NCI-H510A (cell line): Measurements from ENCODE around the gene SHISA6.

ENCODE experiments used
- DNase-seq: peaks from one replicate; lab custom pipeline; 2025; lab: John Stamatoyannopoulos, UW

SHISA6 gene

DNA sequence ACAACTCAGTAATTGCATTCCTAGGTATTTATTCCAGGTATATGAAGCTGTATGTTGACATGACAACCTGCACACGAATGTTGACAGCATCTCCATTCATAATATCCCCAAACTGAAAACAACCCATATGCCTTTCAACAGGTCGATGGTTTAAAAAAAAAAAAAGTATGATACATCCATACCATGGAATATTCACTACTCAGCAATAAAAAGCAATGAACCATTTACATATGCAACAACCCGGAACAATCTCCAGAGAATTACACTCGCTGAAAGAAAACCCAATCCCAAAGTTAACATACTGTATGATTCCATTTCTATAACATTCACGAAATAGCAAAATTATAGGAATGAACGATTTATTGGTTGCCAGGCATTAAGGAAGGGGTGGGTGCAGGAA, 304.0 kb downstream of the SHISA6 start:
- no peak for DNase-seq

DNA sequence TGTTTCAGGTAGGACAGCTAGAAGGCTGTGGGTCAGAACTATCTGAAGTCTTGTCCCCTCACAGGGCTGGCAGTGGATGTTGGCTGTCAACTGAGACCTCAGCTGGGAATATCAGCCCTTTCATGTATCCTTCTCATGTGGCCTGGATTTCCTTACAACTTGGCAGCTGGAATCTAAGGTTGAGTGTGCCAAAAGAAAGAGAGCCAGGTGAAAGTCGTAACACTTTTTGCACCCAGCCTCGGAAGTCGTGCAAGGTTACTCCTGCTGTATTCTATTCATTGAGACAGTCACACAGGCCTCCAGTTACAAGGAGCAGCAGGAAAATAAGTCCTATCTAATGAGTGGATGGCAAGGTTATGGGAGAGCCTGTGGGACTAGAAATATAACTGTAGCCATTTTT, 304.7 kb downstream of the SHISA6 start:
- DNase-seq, result no peak

DNA sequence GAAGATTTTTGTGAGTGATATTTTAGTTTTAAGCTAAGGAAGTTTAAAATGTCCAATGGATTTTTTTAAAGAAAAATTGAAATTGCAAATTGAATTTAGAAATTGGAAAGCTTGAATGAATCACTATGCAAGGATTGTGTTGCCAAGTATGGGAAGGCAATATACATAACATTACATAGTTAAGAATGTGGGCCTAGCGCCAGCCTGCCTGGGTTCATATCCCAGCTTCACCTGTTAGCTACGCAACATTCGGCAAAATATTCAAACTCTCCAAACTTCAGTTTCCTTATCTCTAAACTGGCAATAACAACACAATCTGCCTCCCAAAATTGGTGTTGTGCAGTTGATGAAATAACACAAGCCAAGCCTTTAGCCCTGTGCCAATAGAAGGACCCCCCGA, 306.8 kb downstream of the SHISA6 start:
- no peak for DNase-seq

DNA sequence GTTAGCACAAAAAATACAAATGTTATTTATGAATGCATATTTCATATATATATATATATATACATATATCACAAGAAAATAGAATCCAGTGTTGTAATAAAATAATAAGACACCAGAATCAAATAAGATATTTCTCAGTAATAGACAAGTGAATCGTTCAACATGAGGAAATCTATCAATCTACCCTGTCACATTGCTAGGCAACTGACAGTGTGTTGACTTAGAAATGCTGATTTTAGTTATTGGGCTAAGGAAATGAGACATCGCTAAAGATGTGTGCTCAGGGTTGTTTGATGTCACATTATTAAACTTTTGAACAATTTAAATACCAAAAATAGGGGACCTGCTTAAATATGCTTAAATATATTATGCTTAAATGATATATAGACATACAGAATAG, 307.4 kb downstream of the SHISA6 start:
- no peak for DNase-seq

DNA sequence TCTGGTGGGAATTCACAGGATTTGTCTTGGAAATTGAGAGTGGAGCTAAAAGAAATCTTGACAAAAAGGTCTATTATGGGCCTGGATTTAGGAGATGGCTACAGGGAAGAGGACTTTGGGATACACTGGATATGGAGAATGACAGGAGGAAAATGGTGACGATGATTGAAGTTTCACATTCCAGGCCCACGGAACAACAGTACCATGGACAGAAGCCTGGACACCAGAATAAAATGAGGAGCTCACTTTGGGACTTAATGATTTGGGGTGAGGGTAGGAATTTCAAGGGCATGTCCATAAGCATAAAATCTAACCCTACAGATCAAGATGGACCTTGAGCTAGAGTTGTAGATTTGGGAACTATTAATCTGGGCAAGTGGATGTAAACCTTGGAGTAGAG, 309.4 kb downstream of the SHISA6 start:
- no peak for DNase-seq

DNA sequence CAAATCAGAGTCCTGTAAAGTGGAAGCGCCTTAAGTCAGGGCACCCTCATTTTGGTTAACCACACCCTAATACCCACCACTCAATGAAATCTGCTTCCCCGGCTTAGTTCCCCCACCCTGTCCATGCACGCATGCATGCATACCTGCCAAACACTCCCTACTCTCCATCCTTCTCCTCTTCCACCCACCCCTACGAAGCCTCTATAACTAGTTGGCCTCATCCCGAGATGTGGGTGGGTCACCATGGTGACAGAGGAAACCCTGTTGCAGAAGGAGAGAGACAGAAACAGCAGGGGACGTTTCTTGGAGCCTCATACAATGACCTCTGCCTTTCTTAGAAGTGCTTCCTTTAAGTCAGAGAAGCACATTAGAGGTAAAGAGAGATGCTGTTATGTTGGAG, 310.4 kb downstream of the SHISA6 start:
- no peak for DNase-seq

DNA sequence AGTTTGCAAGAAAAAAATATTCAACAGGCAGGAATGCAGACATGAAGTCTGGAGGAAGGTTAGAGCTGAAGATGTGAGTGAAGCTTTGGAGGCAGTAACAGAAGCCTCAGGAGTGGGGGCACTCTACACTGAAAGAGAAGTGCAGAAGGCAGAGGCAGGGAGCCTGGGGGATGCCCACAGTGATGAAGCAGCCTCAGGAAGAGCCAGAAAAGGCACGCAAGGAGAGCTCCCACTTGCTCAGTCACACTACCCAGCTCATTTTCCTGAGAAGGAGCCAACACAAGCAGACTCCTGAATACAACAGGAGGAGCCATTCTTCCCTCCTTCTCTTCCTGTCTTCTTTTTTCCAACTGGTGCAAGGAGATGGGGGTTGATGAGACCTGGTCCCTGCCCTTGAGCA, 312.1 kb downstream of the SHISA6 start:
- no peak for DNase-seq

DNA sequence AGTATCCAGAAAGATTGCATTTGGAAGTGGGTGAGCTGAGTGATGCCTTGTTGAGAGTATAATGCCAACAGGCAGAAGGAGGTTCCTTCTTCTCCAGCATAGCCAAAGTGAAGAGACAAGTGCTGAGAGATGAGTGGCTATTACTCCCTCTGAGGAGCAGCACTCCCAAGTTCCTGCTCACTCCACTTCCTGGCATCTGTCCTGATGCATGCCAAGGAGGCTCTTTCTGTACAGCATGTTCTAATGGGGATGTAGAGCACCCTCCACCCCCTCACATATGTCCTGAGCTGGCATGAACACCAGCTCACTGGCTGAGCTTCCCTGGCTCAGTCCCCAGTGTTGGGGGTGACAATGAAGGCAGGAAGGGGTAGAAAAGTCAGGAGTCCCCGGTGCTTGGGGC, 313.0 kb downstream of the SHISA6 start:
- no peak for DNase-seq

DNA sequence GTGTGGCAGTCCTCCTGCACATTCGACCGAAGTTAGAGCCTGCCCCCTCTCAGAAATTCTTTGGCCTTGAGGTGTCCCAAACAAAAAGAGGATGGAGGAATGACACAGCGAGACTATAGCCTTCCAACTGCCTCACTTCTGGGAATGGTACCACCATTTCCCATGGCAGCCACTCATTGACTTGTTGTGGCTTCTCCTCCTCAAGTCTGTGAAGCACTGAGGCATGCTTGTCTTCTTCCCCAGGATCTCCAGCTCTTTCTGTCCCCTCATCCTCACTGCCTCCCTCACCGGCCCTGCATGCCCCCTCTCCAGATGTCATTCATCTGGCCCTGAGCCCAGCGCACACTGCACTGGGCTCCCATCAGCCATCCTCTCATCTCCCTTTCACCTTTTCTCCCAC, 313.5 kb downstream of the SHISA6 start:
- no peak for DNase-seq

DNA sequence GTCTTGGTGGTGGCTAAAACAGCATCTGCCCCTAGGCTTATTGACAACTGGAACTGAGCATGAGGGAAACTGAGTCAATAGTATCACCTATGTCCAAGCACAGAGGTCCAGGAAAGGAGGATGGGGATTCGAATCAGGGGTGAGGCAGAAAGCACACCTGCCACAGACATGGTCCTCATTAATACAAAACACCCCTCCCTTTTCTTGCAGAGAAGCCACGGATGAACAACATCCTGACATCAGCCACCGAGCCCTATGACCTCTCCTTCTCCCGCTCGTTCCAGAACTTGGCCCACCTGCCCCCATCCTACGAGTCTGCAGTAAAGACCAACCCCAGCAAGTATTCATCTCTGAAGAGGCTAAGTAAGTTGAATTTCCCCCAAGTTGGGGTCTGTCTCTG, 314.5 kb downstream of the SHISA6 start:
- DNase-seq, result no peak

DNA sequence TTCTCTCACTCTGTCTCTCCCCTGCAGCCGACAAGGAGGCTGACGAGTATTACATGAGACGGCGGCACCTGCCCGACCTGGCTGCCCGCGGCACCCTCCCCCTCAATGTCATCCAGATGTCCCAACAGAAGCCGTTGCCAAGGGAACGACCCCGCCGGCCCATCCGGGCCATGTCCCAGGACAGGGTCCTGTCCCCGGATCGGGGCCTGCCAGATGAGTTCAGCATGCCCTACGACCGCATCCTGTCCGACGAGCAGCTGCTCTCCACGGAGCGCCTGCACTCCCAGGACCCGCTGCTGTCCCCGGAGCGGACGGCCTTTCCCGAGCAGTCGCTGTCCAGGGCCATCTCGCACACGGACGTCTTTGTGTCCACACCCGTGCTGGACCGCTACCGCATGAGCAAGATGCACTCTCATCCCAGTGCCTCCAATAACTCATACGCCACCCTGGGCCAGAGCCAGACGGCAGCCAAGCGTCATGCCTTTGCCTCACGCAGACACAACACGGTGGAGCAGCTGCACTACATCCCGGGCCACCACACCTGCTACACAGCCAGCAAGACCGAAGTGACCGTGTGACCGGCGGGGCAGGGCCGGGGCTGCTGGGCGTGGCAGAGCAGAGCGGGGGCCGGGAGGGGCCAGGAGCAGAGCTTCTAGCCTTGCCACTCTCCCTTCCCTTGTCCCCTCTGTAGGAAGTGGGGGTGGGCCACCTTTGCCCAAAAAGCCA, 316.9 kb downstream of the SHISA6 start:
- DNase-seq, result no peak

DNA sequence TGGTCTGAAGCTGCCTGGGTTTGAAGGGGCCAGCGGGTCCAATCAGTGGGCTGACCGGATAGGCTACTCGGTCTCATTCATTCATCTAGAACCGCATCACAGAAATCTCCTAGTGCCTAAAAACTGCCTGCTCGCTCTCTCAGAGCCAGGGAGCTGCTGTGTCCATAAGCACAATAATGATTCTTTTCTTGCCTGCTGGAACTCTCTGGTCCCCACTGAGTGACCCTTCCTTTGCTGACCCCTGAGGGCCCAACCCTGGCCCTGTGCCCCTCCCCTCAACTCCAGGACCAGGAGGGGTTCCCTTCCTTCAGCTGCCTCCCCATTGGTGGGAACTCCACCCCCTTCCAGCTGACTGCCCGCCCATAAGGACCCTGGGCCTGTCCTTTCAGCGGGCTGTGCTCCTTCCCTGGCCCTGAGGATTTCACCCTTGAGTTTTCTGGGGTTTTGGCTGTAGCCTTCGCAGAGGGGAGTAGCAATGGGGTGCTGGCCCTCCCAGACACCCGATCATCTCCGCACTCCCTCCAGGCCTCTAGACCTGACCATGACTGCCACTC, 317.7 kb downstream of the SHISA6 start:
- DNase-seq, result no peak

DNA sequence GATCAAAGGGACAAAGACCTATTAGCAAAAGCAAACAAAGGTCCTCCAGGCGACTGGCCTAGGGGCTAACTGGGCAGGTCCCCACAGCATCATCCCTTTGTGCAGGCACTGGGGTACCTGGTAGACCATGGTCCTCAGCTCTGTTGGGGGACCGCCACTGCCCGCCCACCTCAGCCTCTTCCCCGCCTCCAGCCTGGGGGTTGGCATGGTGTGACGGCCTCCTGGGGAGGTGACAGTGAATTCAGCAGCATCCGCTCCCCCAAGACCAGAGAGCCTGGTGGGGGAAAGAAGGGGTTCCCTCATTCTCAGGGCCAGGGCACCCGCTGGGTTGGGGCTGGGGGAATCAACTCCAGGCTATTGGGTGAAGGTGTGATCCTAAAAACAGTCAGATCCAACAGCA, 318.6 kb downstream of the SHISA6 start:
- DNase-seq, result no peak

DNA sequence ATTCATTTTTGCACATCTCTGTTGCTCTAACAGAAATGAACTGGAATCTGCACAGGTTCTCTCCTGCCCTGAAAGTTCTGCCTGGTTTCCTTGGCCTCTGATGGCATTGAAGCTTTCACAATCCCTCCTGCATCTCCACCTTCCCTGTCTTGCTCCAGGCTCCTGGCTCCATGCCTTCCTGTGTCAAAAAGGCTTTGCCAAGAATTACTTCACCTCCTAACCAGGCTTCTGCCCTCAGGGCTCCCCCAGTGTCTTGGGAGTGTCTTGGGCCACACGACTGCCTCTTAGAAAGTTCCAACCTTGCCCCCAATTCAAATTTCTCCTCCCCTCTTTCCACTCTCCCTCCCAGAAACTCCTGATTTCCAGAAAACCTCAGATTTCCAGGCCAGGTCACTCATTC, 320.3 kb downstream of the SHISA6 start:
- no peak for DNase-seq

DNA sequence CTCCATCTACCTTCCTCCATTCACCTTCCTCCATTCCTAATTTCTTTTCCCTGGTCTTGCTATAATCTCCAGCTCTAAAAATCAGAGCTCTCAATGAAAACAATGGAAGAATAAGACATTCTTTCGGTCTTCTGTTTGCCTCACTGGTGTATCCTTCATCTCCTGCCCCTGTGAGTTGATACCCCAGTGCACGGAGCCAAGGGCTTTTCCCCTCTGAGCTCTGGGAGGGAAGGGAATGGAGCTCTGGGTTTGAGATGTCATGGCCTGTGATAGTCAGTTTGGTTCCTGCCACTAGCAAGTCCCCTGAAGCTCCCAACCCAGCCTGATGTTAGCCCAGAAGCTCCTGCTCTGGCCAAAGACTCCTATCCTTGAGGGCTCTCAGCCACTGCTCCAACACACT, 320.7 kb downstream of the SHISA6 start:
- no peak for DNase-seq

DNA sequence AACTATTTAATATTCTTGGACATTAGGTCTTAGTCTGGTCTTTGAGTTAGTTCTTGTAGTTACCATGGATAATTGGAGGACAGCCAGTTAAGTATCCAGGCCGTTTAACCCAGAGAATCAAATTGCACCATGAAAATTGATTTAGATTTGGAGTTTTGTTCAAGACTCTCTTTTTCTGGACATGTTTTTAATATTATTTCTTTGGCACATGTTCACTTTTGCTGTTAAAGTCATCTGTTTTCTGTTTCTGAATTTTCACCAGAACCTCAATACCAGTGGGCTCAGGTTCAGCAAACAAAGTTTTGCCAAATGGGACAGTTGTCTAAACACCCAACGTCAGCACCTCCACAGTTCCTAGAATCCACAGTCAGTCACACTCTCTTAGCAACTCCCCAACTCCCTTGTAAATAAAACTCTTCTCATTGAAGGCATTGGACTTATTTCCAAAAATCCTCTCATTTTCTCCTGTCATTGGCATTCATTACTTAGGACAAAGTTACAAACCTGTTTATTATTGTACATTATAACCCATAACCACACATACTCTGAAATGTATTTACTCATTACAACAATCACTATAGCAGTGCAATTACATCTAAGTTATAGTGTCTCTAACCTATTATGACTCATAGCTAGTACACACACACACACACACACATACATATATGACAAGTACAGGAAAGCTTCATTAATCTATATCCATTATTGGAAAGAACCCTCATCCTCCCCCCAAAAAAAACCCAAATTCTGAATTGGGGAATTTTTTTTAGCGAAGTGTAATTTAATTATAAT, 323.8 kb downstream of the SHISA6 start:
- DNase-seq, result no peak

DNA sequence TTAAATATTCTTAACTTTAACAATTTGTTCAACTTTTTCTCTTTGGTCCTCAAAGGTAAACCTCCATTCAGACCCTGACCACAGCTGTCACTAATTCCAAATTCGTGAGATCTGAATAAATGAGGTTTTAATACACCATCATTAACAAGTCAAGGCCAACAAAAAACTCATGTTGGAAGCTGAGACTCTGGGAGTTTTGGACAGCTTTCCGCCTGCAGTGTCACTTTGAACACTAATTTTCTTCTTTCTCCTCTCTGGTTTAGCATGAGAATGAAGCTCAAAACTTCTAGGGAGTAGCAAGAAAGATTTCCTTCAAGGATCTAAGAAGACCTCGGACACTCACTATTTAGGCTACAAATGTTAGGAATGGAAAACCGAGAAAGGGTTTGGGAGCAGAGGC, 324.6 kb downstream of the SHISA6 start:
- no peak for DNase-seq

DNA sequence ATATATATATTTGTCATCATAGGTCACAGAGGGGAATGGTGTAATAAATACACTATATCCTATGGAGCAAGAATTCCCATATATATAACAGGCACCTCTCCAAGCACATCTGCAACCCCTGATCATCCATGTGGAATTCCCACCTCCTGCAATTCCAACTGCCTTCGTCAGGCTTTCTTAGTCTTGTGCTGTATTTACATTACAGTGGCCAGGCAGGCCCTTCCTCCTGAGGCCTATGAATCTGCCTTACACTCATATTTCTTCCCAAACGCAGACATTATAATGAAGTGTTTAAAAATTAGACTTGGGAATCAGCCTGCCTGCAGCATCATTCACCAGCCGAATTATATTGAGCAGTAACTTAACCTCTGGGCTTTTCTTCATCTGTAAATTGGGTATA, 338.0 kb downstream of the SHISA6 start:
- no peak for DNase-seq

DNA sequence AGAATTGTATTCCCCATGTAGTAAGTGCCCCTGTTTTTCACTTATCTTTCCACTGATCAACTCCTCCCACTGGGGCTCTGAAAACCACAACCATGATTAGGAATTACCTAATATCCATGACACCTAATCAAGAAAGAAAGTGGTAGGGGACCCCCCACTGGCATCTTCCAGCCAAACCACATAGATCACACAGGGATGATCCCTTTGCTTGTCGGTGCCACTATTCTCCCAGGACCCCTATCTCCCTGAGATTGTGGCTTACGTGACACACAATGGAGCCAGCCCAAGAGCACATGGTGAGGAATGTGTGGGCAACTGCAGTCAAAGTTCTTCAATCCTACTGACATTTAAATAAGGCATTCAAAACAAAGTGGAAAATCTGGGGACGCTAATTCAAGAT, 339.7 kb downstream of the SHISA6 start:
- no peak for DNase-seq

DNA sequence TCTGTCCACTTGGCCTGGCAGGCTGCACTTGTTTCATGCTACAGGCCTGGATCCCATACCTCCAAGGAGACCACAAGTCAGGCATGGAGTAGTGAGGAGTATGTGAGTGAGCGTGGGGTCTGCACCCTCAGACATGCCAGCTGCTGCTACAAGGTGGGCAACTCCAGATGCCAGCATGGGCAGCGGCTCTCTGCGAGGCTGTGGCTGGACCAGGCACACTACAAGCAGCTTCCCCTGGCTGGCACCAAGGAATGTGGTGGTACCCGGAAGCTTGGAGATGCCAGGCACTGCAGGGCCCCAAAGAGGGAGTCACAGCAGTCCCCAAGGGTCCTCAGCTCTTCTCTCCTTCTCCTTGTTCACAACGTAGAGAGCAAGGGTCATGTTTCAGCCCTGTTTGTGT, 341.2 kb downstream of the SHISA6 start:
- DNase-seq, result no peak

DNA sequence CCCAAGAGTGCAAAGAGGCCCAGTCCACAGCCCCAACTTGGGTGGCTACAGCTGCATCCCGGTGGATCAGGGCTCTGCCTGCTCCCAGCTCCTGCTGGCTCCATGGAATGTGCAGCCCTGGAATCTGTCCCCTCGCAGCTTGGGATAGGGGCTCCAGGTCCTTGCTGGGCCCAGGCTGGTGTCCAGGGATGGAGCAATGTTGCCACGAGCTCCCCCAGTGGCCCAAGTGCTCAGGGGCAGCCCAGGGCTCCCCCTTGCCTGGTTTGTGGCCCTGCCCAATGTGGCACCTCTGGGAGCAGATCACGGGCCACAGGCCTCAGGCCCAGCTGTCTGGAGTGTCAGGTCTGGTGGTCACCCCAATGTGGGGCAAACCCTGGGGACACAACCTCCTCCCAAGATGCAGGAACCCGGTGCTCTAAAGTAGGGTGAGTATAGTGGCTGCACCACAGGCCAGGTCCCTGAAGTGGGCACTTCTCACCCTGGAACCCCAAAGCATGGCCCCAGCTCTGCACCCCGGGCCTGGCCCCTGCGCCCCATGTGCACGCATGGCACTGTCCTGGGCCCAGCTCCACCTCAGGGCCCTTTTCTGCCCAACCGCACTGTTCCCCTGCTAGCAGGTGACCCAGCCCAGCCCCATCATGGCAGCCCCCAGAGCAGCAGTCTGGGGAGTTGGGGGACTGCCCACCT, 342.4 kb downstream of the SHISA6 start:
- no peak for DNase-seq

DNA sequence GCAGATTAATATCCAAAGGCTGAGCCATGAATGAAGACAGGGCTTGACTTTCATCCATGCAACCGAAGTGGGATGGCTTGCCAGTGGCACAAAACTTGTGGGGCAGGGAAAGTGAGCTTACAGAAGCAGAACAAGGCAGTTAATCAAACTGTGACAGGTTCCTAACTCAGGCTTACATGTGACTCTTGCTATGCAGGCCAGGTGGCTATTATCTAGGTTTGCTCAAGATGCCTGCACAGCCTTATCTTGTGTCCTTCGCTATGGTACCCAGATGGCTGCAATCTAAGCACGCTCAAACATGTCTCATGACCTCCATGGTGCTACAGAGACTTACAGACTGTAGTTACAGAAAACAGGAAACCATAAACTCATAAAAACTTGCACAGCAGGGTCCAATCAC, 348.7 kb downstream of the SHISA6 start:
- no peak for DNase-seq
